T follicular helper cell (primary cell): ENCODE data around the gene EXOC7.

ENCODE experiments used
- DNase-seq: peaks from one replicate; pipeline ENCODE4 v3.0.0-alpha.2; 2020; ENCODE audit warnings: low read depth

Gene EXOC7

DNA sequence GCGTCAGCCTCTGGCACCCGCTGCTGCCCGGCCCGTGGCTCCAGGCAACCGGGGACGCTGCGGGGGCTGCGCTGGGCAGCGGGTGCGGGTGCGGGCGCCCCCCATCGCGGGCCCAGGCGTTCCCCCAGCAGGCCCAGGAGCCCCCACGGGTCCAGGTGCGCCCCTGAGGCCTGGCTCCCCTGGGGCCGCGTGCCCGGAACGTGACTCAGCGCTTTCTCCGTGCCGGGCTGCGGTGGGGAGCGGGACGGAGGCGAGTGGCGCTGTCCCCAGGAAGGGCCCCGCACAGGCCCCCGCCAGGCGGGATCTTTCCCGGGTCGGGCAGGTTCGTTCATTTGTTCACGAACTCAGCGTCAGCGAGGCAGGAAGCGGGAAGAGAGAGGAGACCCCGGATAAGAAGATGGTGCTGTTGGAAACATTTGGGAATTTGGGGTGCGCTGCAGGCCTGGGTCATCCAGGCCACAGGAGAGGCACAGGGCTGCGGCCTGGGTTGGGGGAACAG lies 18.4 kb upstream of the EXOC7 start:
- no peak for DNase-seq

DNA sequence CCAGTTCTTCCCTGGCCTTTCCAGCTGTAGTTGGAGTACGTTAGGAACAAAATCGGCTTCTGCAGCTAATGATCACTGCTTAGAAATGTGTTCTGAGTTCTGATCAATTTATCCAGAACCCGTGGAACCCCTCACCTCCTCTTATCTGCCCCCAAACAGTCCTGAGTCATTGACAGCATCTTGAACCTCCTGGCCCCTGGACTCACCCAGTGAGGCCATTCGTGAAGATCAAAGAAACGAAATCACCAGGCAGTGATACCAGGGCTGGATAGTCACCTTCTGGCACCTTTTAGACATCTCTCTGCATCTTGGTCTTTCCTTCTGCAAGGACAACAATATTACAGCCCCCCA lies 17.0 kb upstream of the EXOC7 start:
- DNase-seq = no peak

DNA sequence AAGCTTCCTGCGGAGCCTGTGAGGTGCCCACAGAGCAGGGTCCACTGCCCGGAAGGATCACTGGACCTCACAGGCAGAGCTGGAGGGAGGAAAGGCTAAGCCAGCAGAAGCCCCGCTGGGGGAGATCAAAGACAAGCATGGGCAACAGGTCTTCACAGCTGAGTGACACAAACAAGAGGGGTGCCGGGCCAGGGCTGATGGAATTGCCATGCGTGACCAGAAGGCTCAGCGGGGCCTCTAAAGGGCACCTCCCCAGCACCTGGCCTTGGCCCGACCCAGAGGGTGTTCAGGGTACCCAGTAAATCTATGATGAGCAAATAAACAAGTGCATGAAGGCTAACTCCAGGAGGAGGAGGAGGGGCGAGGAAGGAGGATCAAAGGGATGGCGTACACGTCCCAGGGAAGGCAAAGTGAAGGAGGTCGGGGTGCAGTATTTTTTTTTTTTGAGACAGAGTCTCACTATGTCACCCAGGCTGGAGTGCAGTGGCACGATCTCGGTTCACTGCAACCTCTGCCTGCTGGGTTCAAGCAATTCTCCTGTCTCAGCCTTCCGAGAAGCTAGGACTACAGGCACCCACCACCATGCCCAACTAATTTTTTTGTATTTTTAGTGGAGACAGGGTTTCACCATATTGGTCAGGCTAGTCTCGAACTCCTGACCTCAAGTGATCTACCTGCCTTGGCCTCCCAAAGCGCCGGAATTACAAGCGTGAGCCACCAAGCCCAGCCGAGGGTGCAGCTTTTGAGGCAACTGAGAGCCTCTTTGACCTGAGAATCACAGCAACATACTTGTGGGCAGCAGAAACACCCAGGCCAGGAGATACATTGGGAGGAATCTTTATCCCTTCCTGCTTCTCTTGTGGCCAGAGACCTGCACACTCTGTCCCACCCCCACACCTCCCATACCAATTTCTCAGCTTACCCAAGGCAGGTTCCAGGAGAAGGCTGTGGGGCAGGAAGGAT lies 16.1 kb upstream of the EXOC7 start:
- DNase-seq = no peak

DNA sequence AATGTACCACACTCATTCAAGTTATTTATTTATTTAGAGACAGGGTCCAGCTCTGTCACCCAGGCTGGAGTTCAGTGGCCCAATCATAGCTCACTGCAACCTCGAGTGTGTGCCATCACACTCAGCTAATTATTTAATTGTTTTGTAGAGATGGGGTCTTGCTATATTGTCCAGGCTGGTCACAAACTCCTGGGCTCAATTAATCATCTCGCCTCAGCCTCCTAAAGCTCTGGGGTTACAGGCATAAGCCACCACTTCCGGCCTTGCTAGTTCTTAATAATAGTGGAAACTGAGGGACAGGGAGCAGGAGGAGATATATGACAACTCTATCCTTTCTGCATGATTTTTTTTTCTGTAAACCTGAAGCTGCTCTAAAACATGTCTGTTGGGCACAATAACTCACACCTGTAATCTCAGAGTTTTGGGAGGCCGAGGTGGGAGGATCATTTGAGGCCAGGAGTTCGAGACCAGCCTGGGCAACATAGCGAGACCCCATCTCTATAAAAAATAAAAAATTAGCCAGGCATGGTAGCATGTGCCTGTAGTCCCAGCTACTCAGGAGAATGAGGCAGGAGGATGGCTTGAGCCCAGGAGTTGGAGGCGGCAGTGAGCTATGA lies 11.7 kb upstream of the EXOC7 start:
- DNase-seq = no peak

DNA sequence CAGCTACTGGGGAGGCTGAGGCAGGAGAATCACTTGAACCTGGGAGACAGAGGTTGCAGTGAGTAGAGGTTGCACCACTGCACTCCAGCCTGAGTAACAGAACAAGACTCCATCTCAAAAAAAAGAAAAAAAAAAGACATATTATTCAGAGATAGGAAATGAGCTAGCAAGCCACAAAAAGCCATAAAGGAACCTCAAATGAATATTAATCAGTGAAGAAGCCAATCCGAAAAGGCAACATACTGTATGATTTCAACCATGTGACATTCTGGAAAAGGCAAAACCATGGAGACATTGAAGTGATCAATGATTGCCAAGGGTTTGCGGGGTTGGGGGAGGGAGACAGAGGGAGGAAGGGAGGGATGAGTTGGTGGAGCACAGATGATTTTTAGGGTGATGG lies 8.4 kb upstream of the EXOC7 start:
- no peak for DNase-seq

DNA sequence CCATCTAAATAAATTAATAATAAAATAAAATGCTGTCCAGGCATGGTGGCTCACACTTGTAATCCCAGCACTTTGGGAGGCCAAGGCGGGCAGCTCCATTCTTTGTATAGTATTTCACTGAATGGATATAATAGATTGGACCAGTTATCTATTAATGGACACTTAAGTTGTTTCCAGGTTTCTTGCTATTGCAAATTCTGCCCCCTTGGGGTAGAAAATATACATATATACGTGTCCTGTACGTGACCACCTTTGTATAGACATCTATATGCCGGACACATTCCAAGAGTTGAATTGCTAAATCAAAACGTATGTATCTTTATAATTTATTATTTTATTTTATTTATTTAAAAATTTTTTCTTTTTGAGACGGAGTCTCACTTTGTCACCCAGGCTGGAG lies 3.9 kb upstream of the EXOC7 start:
- DNase-seq = no peak

DNA sequence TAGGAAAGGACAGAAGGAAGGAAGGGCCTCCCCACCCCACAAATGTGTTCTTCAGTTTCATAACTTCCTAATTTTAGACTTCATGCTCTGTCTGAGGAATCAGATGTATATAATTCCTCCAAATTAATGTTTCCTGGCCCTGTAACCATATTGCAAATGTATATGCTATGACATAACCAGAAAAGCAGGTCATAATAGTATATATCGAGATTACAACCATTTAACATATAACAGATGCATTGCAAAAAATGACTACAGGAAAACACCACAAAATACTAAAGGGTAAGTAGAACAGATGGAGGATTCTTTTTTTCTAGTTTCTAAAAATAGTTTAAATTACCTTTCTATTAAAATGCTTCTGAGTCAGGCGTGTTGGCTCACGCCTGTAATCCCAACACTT lies 3.1 kb upstream of the EXOC7 start:
- no peak for DNase-seq

DNA sequence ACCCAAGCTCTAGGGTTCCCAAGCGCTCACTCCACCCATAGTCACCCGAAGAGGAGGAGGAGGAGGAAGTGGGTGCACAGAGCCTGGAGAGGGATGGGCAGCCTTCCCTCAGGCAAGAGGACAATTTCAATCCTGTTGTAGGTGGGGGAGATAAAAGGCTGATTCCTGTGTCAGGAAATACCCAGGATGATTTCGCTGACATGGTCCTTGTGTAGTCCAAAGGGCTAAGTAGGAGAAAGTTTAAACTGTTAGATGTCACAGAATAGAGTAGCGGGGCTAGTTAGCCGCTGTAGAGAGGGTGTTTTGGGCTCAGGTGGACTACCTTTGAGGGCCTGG lies 1.3 kb upstream of the EXOC7 start:
- DNase-seq = no peak

DNA sequence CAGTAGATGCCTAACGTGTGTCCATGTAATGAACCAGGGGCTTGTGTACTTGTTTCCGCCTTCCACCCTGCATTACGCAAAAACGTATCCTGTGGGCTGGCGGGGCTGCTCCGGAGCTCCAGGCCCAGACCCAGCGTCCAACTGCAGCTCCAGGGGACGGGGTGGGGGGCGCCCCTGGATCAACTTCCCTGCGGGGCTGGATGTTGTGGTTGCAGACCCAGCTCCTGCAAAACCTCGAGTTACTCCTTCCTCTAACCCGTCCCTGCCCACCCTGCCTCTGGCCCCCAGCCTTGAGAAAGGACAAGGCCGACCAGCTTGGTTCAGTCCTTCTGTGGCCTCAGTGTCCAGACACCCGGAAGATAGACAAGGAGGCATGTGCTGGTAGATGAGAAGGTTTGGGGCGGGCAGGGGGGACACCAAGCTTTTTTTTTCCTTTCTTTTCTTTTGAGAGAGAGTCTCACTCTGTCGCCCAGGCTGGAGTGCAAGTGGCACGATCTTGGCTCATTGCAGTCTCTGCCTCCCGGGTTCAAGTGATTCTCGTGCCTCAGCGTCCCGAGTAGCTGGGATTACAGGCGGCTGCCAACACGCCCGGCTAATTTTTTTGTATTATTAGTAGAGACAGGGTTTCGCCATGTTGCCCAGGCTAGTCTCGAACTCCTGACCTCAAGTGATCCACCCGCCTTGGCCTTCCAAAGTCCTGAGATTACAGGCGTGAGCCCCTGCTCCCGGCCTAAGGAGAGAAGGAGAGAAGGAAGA lies 731 bp upstream of the EXOC7 start:
- no peak for DNase-seq

DNA sequence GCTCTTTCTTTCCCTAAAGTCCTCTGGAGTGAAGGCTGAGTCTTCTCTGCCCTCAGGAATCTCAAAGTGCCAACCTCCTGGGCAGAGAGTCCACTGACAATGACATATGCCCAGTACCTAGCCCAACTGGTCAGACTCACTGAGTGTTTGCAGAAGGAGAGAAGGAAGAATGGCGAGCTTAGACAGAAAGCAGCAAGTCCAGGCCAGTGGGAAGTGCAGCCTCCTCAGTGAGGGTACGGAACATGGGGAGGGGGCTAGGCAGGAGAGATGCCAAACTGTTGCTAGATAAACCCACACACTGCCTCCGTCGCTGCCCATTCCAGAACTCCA lies 678 bp downstream of the EXOC7 start:
- DNase-seq = no peak

DNA sequence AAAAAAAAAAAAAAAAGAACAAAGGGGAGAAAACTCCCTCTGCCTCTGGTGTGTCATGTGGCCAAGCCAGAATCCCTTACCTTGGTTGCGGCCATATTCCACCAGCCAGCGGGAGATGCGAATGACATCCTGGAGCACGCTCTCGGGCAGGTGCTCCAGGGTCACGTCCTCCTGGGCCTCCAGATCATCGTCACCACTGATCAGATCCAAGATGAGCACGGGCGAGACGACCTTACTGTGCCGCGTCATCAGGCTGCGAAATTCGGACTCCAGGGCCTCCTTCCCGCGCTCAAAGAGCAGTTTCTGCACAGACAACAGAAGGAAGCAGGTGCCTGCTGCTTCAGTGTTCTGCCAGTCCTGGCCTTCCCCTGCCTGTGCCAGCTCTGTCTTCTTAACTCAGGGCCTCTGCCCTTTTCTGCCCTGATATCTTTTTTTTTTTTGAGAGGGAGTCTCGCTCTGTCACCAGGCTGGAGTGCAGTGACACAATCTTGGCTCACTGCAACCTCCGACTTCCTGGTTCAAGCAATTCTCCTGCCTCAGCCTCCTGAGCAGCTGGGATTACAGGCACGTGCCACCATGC lies 5.8 kb downstream of the EXOC7 start:
- no peak for DNase-seq

DNA sequence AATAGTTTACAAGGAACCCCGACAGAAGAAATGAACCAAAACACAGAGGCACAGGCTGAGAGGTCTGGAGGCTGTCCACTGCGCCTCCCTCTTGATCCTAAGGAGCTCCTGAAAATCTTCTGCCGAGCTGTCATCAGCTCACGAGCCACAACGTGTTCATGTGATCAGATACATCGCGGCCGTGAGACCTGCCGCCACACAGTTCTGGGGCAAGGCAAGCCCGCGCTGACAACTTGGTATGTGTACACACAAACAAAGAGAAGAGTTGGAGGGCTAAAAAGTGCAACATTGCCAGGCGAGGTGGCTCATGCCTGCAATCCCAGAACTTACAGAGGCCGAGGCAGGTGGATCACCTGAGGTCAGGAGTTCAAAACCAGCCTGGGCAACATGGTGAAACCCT lies 7.6 kb downstream of the EXOC7 start:
- DNase-seq = no peak

DNA sequence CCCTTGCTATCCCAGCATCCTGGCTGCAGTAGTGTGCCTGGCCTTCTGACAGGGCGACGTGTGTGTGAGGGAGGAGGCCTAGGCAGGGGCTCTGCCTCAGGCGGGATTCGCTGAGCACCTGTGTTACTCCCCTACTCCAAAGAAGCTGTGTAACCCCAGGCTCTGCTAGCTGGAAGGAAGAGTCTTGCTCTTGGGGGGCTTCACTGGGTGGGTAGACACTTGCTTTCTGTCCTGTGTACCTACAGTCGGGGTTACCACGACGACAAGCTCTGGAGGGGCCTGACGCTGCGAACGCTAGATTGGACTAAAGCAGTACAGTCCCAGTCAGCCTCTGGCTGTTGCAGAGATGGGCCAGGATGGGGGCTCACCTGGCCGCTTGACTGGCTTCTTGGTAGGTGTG lies 9.5 kb downstream of the EXOC7 start:
- DNase-seq = no peak

DNA sequence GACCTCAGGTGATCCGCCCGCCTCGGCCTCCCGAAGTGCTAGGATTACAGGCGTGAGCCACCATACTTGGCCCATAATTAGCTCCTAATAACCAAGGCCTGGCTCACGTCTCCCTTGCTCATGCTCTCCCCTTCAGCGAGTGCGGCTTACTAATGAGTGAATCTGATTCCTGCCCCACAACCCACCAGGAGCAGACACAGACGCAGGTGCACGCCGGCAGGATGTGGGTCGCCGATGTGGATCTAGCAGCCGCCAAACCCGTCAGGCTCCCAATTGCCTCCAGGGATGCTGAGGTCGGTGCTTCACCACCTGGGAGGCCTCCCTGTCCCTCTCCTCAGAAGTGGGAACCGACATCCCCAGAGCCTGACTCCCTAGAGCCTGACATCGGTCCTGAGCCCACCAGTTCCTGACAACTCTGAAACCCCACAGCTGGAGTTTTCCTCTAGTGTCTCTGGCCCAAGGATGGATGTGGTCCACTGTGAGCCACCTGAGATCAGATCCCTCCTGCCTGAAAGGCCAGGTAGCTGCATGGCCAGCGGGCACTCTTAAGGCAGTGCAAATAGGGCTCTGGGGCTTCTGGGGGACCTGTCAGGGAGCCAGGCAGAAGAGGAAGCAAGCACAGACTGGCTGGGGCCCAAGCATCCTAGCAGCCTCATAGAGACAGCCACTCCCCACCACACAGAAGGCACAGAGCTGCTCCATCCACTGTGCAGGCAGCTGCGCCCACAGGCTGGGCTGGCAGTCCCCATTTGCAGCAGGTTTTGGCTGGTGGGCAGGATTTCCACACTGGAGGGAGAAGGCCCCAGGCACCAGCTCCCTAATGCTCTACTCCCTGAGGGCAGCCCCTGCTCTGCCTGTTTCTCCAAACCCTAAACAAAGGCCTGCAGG lies 10.8 kb downstream of the EXOC7 start:
- no peak for DNase-seq

DNA sequence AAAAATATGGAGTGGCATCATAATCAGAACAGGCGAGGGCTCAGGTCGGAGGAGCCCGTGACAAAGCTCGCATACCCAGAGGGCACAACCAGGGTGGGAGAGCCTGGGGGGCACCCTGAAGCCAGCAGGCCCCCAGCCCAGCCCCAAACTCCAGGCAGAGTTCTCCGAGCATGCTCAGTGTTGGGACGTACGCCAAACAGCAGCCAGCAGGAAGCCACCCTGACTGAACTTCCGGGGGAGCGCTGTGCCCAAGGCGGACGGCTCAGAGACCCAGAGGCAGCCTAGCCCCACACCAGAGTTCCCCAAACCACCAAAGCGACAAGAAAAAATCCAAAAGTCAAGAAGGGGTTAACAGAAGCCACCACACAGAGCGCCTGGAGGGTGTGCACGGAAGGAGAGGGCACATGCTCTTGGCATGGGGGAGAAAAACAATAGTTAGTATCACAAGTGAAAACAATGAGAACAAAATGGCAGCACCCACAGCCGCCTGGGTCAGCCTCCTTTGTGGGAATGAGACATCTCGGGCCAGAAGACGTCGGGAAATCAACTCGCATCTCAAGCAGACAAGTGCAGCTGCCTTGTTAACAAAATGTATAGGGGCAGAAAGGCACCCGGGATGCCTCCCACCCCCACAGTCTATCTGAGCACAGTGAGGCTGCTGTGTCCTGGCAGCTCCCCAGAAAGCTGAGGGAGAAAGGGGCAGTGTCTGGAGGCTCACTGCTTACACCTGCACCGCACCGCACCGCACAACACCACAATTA lies 11.9 kb downstream of the EXOC7 start:
- DNase-seq = no peak

DNA sequence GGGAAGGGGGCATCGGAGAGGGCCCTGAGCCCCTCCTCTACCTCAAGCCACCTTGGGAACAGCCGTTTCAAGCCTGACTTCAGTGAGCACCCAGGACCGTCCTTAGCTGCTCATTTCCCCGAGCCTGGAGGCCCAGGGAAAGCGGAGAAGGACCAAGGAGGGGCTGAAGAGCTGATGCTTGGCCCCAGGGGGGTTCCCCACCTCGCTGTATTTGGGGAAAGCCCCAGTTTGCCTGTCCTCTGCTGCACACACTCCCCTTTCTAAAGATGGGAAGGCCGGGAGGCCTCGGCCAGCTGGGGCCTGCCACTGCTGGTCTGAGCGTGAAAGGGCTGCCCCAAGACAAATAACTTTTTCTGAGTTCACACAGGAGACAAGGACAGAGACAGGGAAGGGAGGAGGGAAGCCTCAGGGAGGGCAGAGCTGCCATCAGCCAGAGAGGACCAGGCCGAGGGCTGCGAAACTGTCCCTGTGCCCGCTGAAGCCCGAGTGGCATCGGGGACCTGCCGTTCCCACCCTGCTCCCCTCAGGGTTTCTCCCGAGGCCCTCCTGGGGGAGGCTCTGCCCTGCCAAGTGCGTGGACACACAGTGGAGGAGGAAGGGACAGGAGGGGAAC lies 13.0 kb downstream of the EXOC7 start:
- no peak for DNase-seq

DNA sequence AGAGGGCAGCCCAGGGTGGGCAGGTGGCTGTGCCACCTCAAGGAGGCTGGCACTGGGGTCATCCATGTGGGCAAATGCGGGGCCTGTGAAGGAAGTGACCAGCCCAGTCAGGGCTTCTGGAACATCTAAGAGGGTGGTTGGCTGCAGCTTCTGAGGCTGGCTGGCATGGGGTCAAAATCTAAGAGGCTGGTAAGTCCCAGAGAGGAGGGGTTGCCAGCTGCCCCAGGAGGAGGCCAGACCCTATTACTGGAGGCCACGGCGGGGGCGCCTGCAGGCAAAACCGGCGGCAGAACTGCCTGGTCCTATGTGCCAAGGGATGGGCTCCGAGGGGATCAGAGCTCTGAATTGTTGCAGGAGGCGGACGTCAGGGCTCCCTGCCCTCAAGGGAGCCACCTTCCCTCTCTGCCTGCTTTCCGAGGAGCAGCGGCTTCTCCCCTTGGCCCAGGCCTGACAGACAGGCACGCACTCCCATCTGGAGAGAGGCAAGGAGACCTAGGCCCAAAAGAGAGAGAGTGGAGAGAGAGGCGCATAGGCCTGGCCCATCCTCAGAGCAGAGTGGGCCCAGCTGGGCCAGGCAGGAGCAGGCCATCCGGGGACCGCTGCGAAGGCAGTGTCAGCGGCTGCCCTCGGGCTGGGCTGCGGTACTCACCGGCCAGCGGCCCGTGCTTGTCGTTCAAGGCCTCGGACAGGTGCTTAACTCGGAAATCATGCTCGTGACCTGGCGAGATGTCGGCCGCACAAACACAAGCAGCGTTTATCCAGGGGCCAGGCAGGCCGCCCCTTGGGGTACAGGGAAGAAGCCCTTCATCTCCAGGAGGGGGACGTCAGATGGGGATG lies 13.7 kb downstream of the EXOC7 start:
- no peak for DNase-seq

DNA sequence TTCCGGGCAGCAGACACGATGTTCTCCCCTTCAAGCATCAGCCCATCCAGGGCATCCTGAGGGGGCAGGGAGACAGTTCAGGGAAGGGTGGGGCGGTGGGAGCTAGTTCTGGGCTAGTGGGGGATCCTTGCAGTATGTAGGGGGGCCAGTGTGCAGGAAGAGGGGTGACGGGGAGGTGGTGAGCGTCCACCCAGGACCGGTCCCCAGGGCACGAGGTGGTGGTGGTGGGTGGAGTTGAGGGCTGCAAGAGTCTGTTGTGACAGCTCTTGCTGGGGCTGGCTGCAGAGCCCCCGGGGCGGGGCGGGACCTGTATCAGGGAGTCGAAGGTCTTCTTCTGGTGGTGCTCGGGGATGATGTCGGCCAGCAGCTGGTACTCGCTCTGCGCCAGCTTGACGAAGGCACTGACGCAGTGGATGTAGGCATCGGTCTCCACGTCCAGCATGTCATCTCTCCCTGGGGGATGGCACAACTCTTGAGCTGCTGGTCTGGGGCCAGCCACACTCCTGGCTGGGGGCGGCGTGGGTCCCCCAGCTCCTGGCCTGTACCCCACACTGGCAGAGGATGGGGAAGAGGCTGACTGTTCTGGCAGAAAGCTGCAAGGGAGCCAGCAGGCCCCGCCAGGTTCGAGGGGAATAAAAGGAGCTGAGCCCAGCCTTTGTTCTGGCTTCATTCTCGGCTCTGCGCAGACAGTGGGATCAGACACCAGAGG lies 14.6 kb downstream of the EXOC7 start:
- DNase-seq = no peak
